Thyroid gland (tissue), 4 donors: ENCODE data around the gene MAP2K5. TPM values are rescaled to one million over a fixed set of nuclear protein-coding genes. Genes with fewer than 3 reads are reported as not detected.

Experiments used
- DNase-seq, 2 donors: peaks; one replicate each; pipeline ENCODE4 v3.0.0-alpha.2; 2019
- H3K27ac ChIP-seq, 3 donors: fragments of 200-600 bp; sonication (generic); 1 replicate in 2 of 3; 2 replicates in 1 of 3; pipeline ENCODE4 v1.5.1; 2016 to 2019; ENCODE audit warnings: mild to moderate bottlenecking in 1 of 3, moderate library complexity in 1 of 3
- H3K27me3 ChIP-seq: fragments of 200-600 bp; sonication (generic); one replicate; pipeline ENCODE4 v1.5.1; 2019
- H3K36me3 ChIP-seq, 2 donors: fragments of 200-600 bp; sonication (generic); one replicate each; pipeline ENCODE4 v1.5.1; 2016 to 2019
- H3K4me1 ChIP-seq, 2 donors: fragments of 200-600 bp; sonication (generic); one replicate each; pipeline ENCODE4 v1.5.1; 2017 to 2019
- H3K4me3 ChIP-seq, 3 donors: fragments of 200-600 bp; sonication (generic); replicated peaks in 1 of 3; 1 replicate in 2 of 3; 2 replicates in 1 of 3; pipeline ENCODE4 v1.5.1; 2016; ENCODE audit warnings: mild to moderate bottlenecking in 1 of 3
- H3K9me3 ChIP-seq: fragments of 200-600 bp; sonication (generic); one replicate; pipeline ENCODE4 v1.5.1; 2017
- CTCF ChIP-seq, 6 experiments: fragments of 200-600 bp in 3 of 6; fragments of 450-650 bp in 3 of 6; sonication (generic) in 3 of 6; IDR thresholded peaks; one replicate each; pipeline ENCODE4 v1.5.1; 2016 to 2019; ENCODE audit warnings: antibody characterized with exemption in 6 of 6, mild to moderate bottlenecking in 2 of 6, inconsistent platforms in 1 of 6, moderate library complexity in 1 of 6
- POLR2A ChIP-seq, 2 donors: fragments of 450-650 bp; IDR thresholded peaks; one replicate each; pipeline ENCODE4 v1.6.1; 2017; ENCODE audit warnings: antibody characterized with exemption in 2 of 2, mild to moderate bottlenecking in 2 of 2, moderate library complexity in 1 of 2
- WGBS, 2 donors: methylation state at CpG; one replicate each; pipeline ENCODE4 v1.1.5; 2017; 5-methylcytosine and 5-hydroxymethylcytosine counted together
- intact Hi-C: fragments of 100-400 bp; cut with DNase I; formaldehyde crosslinking; loops from one replicate; pipeline ENCODE4 v1.15.1; 2023
- total RNA-seq, 4 donors: library from RNA; depleted of rRNA; stranded (reverse); fragments of >200 nt; gene quantifications; one replicate each; pipeline ENCODE4 v1.2.3, GENCODE V29; 2016

MAP2K5 gene
- total RNA-seq, 4 donors from 2014 or later: 10.2 to 32.1 (median 15.9) TPM

- no peaks in the 10 kb centered on the region for H3K27me3 ChIP-seq
- no peaks in the 10 kb centered on the region for H3K4me1 ChIP-seq
- no peaks in the 10 kb centered on the region for H3K9me3 ChIP-seq
- DNase-seq: no peak
- TF ChIP-seq CTCF (IDR thresholded peaks at IDR 0.05) (no peak), POLR2A (IDR thresholded peaks at IDR 0.05) (no peak)
- H3K36me3 ChIP-seq: no peaks in the 10 kb centered on the region
- no peak overlapping the region for H3K27ac ChIP-seq
- H3K4me3 ChIP-seq: no peak overlapping the region
- 64 to 78% methylated on average over 4 of the region's 4 CpGs for WGBS, 2 donors
- intact Hi-C loops: no loop called here
Measured at GRCh38 chr15:67796196-67797127, 254.0 kb downstream of the MAP2K5 start.

GRCh38 chr15:67799801-67800205 is 257.3 kb downstream of the MAP2K5 start:
- H3K27me3 ChIP-seq: no peaks in the 10 kb centered on the region
- H3K27ac ChIP-seq: no peak overlapping the region
- no peaks in the 10 kb centered on the region for H3K36me3 ChIP-seq
- TF ChIP-seq POLR2A (IDR thresholded peaks at IDR 0.05) (no peak), CTCF (IDR thresholded peaks at IDR 0.05) (no peak)
- no peaks in the 10 kb centered on the region for H3K9me3 ChIP-seq
- intact Hi-C loops: no loop called here
- peaks cover 0 to 5% of the 10 kb centered on the region in 2 donors for H3K4me1 ChIP-seq
- 73 to 79% methylated on average over 6 of the region's 6 CpGs for WGBS, 2 donors
- no peak overlapping the region for H3K4me3 ChIP-seq
- no peak for DNase-seq

- Histone ChIP-seq H3K27me3 (no peaks in the 10 kb centered on the region), H3K4me1 (peaks cover 10 to 18% of the 10 kb centered on the region in 2 donors), H3K27ac (no peak overlapping the region), H3K36me3 (no peaks in the 10 kb centered on the region), H3K4me3 (no peak overlapping the region), H3K9me3 (no peaks in the 10 kb centered on the region)
- no peak for TF ChIP-seq POLR2A (IDR thresholded peaks at IDR 0.05)
- intact Hi-C loops: no loop called here
- DNase-seq: no peak
- WGBS, 2 donors: 98 to 100% methylated on average over 2 of the region's 2 CpGs
Measured at GRCh38 chr15:67801142-67801541, 258.6 kb downstream of the MAP2K5 start.

- 89 to 92% methylated on average over 18 of the region's 19 CpGs for WGBS, 2 donors
- H3K27me3 ChIP-seq: no peaks in the 10 kb centered on the region
- no peak overlapping the region for H3K4me3 ChIP-seq
- no peak overlapping the region for H3K27ac ChIP-seq
- no peaks in the 10 kb centered on the region for H3K9me3 ChIP-seq
- H3K36me3 ChIP-seq: no peaks in the 10 kb centered on the region
- TF ChIP-seq CTCF (IDR thresholded peaks at IDR 0.05) (no peak), POLR2A (IDR thresholded peaks at IDR 0.05) (no peak)
- intact Hi-C loops: no loop called here
- DNase-seq: no peak
- peaks cover 13 to 23% of the 10 kb centered on the region in 2 donors for H3K4me1 ChIP-seq
Measured at GRCh38 chr15:67801926-67802914, 259.7 kb downstream of the MAP2K5 start.

- no peaks in the 10 kb centered on the region for H3K36me3 ChIP-seq
- TF ChIP-seq POLR2A (IDR thresholded peaks at IDR 0.05) (no peak), CTCF (IDR thresholded peaks at IDR 0.05) (no peak)
- peaks cover 13 to 23% of the 10 kb centered on the region in 2 donors for H3K4me1 ChIP-seq
- no peak for DNase-seq
- H3K4me3 ChIP-seq: no peak overlapping the region
- 85 to 90% methylated on average over 3 of the region's 3 CpGs for WGBS, 2 donors
- no peaks in the 10 kb centered on the region for H3K27me3 ChIP-seq
- no peaks in the 10 kb centered on the region for H3K9me3 ChIP-seq
- intact Hi-C loops: no loop called here
- H3K27ac ChIP-seq: no peak overlapping the region
Measured at GRCh38 chr15:67803299-67803698, 260.8 kb downstream of the MAP2K5 start.
